HepG2 (cell line): ENCODE results near the gene ELMOD1. TPM values are rescaled to one million over a fixed set of nuclear protein-coding genes. Genes with fewer than 3 reads are reported as not detected.

Experiments used
- ATAC-seq: fragments of 200-7000 bp; cut with Tn5 transposase; 3 replicates; pipeline ENCODE4 v1.9.1; 2020; ENCODE audit warnings: mild to moderate bottlenecking, moderate library complexity
- BruUV-seq: library from RNA; stranded (reverse); fragments of 400-500 nt; replicated peaks from 2 replicates; lab custom pipeline; 2021; lab: Mats Ljungman, UMichigan
- CTCF ChIA-PET: fragments of 300-600 bp; formaldehyde crosslinking; extraction: SDS; loops from one replicate; lab custom pipeline; 2021; ENCODE audit warnings: low total read pairs, inconsistent platforms, low intra/inter-chr PET ratio; lab: Yijun Ruan, JAX
- POLR2A ChIA-PET: fragments of 350-600 bp; sonication (Branson Sonifier 250); formaldehyde crosslinking; loops from one replicate; lab custom pipeline; 2020; ENCODE audit warnings: antibody characterized with exemption, inconsistent platforms; lab: Yijun Ruan, JAX
- DNase-seq: peaks from one replicate; pipeline ENCODE4 v3.0.0-alpha.2; 2015; ENCODE audit warnings: low spot score
- FAIRE-seq: peaks from 3 replicates; lab custom pipeline; 2011; peaks lifted over from hg19 to GRCh38; lab: Jason Lieb, UNC
- H2AFZ ChIP-seq: one replicate; pipeline ENCODE4 v1.6.1; 2011; ENCODE audit warnings: low read length, inconsistent platforms
- H3K27ac ChIP-seq: fragments of 300-600 bp; 3 replicates; pipeline ENCODE4 v1.8.0; 2011; ENCODE audit warnings: mixed run types, mild to moderate bottlenecking, mixed read lengths, low read length, inconsistent platforms; ENCODE audit not compliant: insufficient read depth; ENCODE audit errors: extremely low read length
- H3K27me3 ChIP-seq, 2 experiments: fragments of 200-600 bp in 1 of 2; 2 replicates in 1 of 2; 3 replicates in 1 of 2; pipeline versions ENCODE4 v1.6.0 to v1.8.0; 2011; ENCODE audit warnings: low read length in 2 of 2, mild to moderate bottlenecking in 2 of 2, moderate library complexity in 2 of 2, inconsistent platforms in 1 of 2; ENCODE audit not compliant: insufficient read depth in 2 of 2, control insufficient read depth in 1 of 2
- H3K36me3 ChIP-seq, 2 experiments: fragments of 200-600 bp in 1 of 2; replicated peaks in 1 of 2; 2 replicates in 1 of 2; 3 replicates in 1 of 2; pipeline versions ENCODE4 v1.5.1 to v1.8.0; 2011; ENCODE audit warnings: low read length in 2 of 2, inconsistent platforms in 1 of 2; ENCODE audit not compliant: insufficient read depth in 2 of 2, control insufficient read depth in 1 of 2
- H3K4me1 ChIP-seq: 2 replicates; pipeline ENCODE4 v1.5.1; 2012; ENCODE audit warnings: low read length, inconsistent platforms; ENCODE audit not compliant: insufficient read depth
- H3K4me2 ChIP-seq: 2 replicates; pipeline ENCODE4 v1.6.0; 2011; ENCODE audit warnings: low read depth, low read length, inconsistent platforms
- H3K4me3 ChIP-seq, 3 experiments: fragments of 200-600 bp in 1 of 3; sonication (generic), shearing (Covaris generic) in 1 of 3; replicated peaks in 1 of 3; 2 replicates each; pipeline ENCODE4 v1.5.1; 2011 to 2016; ENCODE audit warnings: low read length in 3 of 3, inconsistent platforms in 2 of 3, low read depth in 2 of 3, mild to moderate bottlenecking in 2 of 3, control low read depth in 1 of 3, mixed read lengths in 1 of 3; ENCODE audit not compliant: insufficient read depth in 1 of 3
- H3K79me2 ChIP-seq: one replicate; pipeline ENCODE4 v1.6.1; 2011; ENCODE audit warnings: low read length, inconsistent platforms; ENCODE audit not compliant: insufficient read depth
- H3K9ac ChIP-seq: 2 replicates; pipeline ENCODE4 v1.6.0; 2011; ENCODE audit warnings: mild to moderate bottlenecking, low read depth, low read length, inconsistent platforms; ENCODE audit not compliant: insufficient read depth
- H3K9me3 ChIP-seq: 2 replicates; pipeline ENCODE4 v1.5.1; 2012; ENCODE audit warnings: mild to moderate bottlenecking, low read length
- H4K20me1 ChIP-seq: 2 replicates; pipeline ENCODE4 v1.6.0; 2011; ENCODE audit warnings: inconsistent platforms, mild to moderate bottlenecking, low read length, moderate library complexity; ENCODE audit not compliant: insufficient read depth
- ATF7 ChIP-seq, 2 experiments: fragments of 450-650 bp in 1 of 2; sonication (generic) in 1 of 2; formaldehyde crosslinking in 1 of 2; IDR thresholded peaks; 2 replicates each; pipeline versions ENCODE4 v1.4.0 to v1.6.1; 2016 to 2020; ENCODE audit warnings: antibody characterized with exemption in 1 of 2, mild to moderate bottlenecking in 1 of 2, missing genetic modification reagents in 1 of 2
- BATF2 ChIP-seq: sonication (generic); formaldehyde crosslinking; IDR thresholded peaks from 2 replicates; pipeline ENCODE4 v1.8.0; 2022; ENCODE audit warnings: mild to moderate bottlenecking, missing genetic modification reagents, moderate library complexity
- HHEX ChIP-seq: IDR thresholded peaks from 2 replicates; pipeline ENCODE4 v1.6.1; 2016; ENCODE audit warnings: control low read depth
- KAT7 ChIP-seq: IDR thresholded peaks from 2 replicates; pipeline ENCODE4 v1.6.1; 2018; ENCODE audit warnings: borderline replicate concordance, missing compliant biosample characterization
- KLF13 ChIP-seq: sonication (generic); formaldehyde crosslinking; IDR thresholded peaks from 2 replicates; pipeline ENCODE4 v1.4.0; 2020; ENCODE audit warnings: mild to moderate bottlenecking, missing genetic modification reagents
- KLF16 ChIP-seq, 2 experiments: sonication (generic) in 1 of 2; formaldehyde crosslinking in 1 of 2; IDR thresholded peaks; 2 replicates each; pipeline versions ENCODE4 v1.6.1 to v1.8.0; 2016 to 2023; ENCODE audit warnings: missing genetic modification reagents in 2 of 2, missing compliant biosample characterization in 1 of 2
- TCF12 ChIP-seq, 2 experiments: fragments of 450-650 bp in 1 of 2; sonication (generic) in 1 of 2; formaldehyde crosslinking in 1 of 2; IDR thresholded peaks; 2 replicates each; pipeline versions ENCODE4 v1.6.1 to v1.8.0; 2017 to 2022; ENCODE audit warnings: antibody characterized with exemption in 1 of 2, mild to moderate bottlenecking in 1 of 2, missing genetic modification reagents in 1 of 2, moderate library complexity in 1 of 2
- TP53 ChIP-seq: sonication (generic); formaldehyde crosslinking; conservative IDR thresholded peaks from 2 replicates; pipeline ENCODE4 v1.4.0; 2020; ENCODE audit warnings: missing genetic modification reagents
- ZBTB7A ChIP-seq: sonication (generic); formaldehyde crosslinking; IDR thresholded peaks from 2 replicates; pipeline ENCODE4 v1.8.0; 2022; ENCODE audit warnings: mild to moderate bottlenecking, missing genetic modification reagents
- ZKSCAN8 ChIP-seq: IDR thresholded peaks from 2 replicates; pipeline ENCODE4 v1.6.1; 2016; ENCODE audit warnings: borderline replicate concordance, missing genetic modification reagents, missing compliant biosample characterization
- ZNF138 ChIP-seq: sonication (generic); formaldehyde crosslinking; IDR thresholded peaks from 2 replicates; pipeline ENCODE4 v1.5.0; 2020; ENCODE audit warnings: mild to moderate bottlenecking, low read depth, missing genetic modification reagents
- ZNF562 ChIP-seq: sonication (generic); formaldehyde crosslinking; IDR thresholded peaks from 2 replicates; pipeline ENCODE4 v1.8.0; 2022; ENCODE audit warnings: missing genetic modification reagents, borderline replicate concordance
- WGBS: methylation state at CpG from one replicate; pipeline ENCODE4 v1.1.6; 2017; ENCODE audit warnings: low lambda C conversion rate; 5-methylcytosine and 5-hydroxymethylcytosine counted together
- in situ Hi-C: cut with HindIII; loops from 2 replicates; pipeline ENCODE4 v1.10.0; 2017; ENCODE audit warnings: low pct_unique_long_range_greater_than_20kb; ENCODE audit not compliant: extremely low pct_ligation_motif_present
- intact Hi-C: fragments of 100-400 bp; cut with micrococcal nuclease; formaldehyde crosslinking; loops from one replicate; pipeline ENCODE4 v1.10.0; 2022; ENCODE audit not compliant: unreplicated experiment
- polyA plus RNA-seq, 8 experiments: library from polyadenylated mRNA; depleted of rRNA in 3 of 8; stranded (reverse) in 7 of 8; unstranded in 1 of 8; fragments of >200 nt; fragmentation: Illumina TruSeq in 4 of 8; extraction: Trizol in 4 of 8; gene quantifications; 2 replicates each; pipeline versions ENCODE4 v1.2.1 to v1.2.3, GENCODE V29; 2011 to 2016; ENCODE audit warnings: low read depth in 4 of 8, missing spikeins in 1 of 8, mixed read lengths in 1 of 8; ENCODE audit not compliant: insufficient read depth in 1 of 8
- total RNA-seq, 5 experiments: library from RNA; depleted of rRNA; stranded (reverse); fragments of >200 nt; fragmentation: Illumina TruSeq; extraction: Trizol; gene quantifications; 2 replicates each; pipeline ENCODE4 v1.2.3, GENCODE V29; 2016; ENCODE audit warnings: low read depth in 1 of 5

The ELMOD1 gene
- total and polyA plus RNA-seq, 2 of the 13 experiments (the other 11 are each of a cell fraction or from before 2014, with no cell fraction given), result not detected

DNA sequence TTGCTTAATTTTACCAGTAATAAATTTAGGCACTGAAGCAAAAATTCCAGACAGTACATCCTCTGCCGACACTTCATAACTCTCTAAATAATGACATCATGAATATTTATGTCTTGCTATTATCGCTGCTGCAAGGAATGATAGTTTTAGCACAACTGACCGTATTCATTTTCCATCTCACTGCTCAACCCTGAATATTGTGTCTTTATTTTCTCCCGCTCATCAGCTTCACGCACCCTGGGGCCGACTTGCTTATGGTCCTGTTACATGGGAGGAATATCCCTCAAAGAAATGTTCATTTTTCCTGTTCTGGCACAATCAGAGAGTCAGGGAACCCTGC lies 87.7 kb downstream of the ELMOD1 start:
- H4K20me1 ChIP-seq, result no peaks in the 10 kb centered on the region
- no peaks in the 10 kb centered on the region for H3K9me3 ChIP-seq
- in situ Hi-C loops (no loop called here), intact Hi-C loops (no loop called here)
- H3K4me3 ChIP-seq, result no peak overlapping the region
- no peak overlapping the region for H3K4me2 ChIP-seq
- no peak for FAIRE-seq
- ChIA-PET POLR2A (no interaction called here), CTCF (no interaction called here)
- no peaks in the 10 kb centered on the region for H3K4me1 ChIP-seq
- H3K27me3 ChIP-seq, result peaks cover 0 to 4% of the 10 kb centered on the region in 2 experiments; a peak in 1 of 5 replicates
- 48% methylated on average over 6 of the region's 6 CpGs for WGBS
- no peak for DNase-seq
- no peak overlapping the region for H3K9ac ChIP-seq
- H3K79me2 ChIP-seq, result no peaks in the 10 kb centered on the region
- no peaks in the 10 kb centered on the region for H3K36me3 ChIP-seq
- no TSS peak for BruUV-seq
- no peak for ATAC-seq
- TF ChIP-seq KAT7 (no peak), ATF7 (IDR thresholded peaks at IDR 0.05) (peak; percentile 64), ATF7 (CRISPR knock-in tag; IDR thresholded peaks at IDR 0.05) (no peak)
- H3K27ac ChIP-seq, result no peak overlapping the region
- no peak overlapping the region for H2AFZ ChIP-seq

DNA sequence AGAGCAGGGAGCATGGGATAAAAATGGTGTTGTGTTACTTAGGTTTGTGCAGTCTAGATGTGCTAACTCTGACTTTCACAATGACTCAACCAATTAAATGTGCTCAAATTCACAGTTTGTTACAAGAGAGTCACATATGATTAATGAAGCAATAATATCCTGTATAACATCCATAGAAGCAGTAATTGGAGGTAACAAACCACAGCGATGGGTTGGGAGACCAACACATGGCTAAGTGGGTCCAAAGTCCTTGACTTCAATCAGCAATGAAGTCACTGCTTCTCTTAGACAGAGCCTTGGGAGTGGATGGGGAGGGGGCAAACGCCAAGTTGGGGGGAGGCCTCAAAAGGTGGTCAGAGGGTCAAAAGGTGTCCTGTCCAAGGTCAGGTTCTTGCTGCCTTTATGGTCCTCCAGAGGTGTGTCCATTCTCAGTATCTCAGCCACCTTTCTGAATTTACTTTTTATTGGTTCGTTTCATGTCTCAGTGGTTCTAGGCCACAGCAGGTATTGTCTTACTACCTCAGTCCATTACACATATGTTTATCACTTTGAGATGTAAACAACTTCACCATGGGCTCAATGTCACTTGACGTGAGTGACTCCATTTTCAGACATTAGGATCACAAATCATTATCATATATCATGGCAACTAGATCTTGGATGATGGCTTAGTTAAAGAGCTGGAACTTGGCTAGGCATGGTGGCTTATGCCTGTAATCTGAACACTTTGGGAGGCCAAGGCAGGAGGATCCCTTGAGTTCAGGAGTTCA lies 88.5 kb downstream of the ELMOD1 start:
- CTCF ChIA-PET, result no interaction called here
- WGBS, result 33% methylated on average over 4 of the region's 4 CpGs
- no peak overlapping the region for H2AFZ ChIP-seq
- no peak for DNase-seq
- POLR2A ChIA-PET, result no interaction called here
- no peak overlapping the region for H3K9ac ChIP-seq
- H3K27me3 ChIP-seq, result peaks cover 0 to 4% of the 10 kb centered on the region in 2 experiments; a peak in 1 of 5 replicates
- no peak for FAIRE-seq
- no peaks in the 10 kb centered on the region for H3K4me1 ChIP-seq
- no peak overlapping the region for H3K4me3 ChIP-seq
- H4K20me1 ChIP-seq, result no peaks in the 10 kb centered on the region
- intact Hi-C loops, result no loop called here
- H3K27ac ChIP-seq, result no peak overlapping the region
- in situ Hi-C loops, result no loop called here
- no peaks in the 10 kb centered on the region for H3K36me3 ChIP-seq
- BruUV-seq, result no TSS peak
- H3K9me3 ChIP-seq, result no peaks in the 10 kb centered on the region
- H3K4me2 ChIP-seq, result no peak overlapping the region
- no peak for ATAC-seq
- H3K79me2 ChIP-seq, result no peaks in the 10 kb centered on the region
- TF ChIP-seq ZBTB7A (CRISPR knock-in tag), result no peak
- no peak for TF ChIP-seq BATF2 (CRISPR knock-in tag)
- no peak for TF ChIP-seq ZNF138 (CRISPR knock-in tag)
- no peak for TF ChIP-seq KLF13 (CRISPR knock-in tag)
- no peak for TF ChIP-seq ZNF562
- no peak for TF ChIP-seq TCF12 (IDR thresholded peaks at IDR 0.05)
- no peak for TF ChIP-seq TCF12 (CRISPR knock-in tag; IDR thresholded peaks at IDR 0.05)
- TF ChIP-seq TP53 (CRISPR knock-in tag), result no peak
- TF ChIP-seq HHEX, result no peak
- no peak for TF ChIP-seq KLF16 (CRISPR knock-in tag; IDR thresholded peaks at IDR 0.05)
- TF ChIP-seq ZKSCAN8 (CRISPR knock-in tag), result no peak
